Osteoblast (primary cell): ENCODE measurements around the gene ZNF576. TPM values are rescaled to one million over a fixed set of nuclear protein-coding genes. Genes with fewer than 3 reads are reported as not detected.

Experiments
- DNase-seq: peaks from one replicate; pipeline ENCODE4 v3.0.0; 2011; ENCODE audit warnings: low spot score, mixed read lengths; ENCODE audit not compliant: insufficient read length; ENCODE audit errors: missing footprints
- H2AFZ ChIP-seq: 2 replicates; pipeline ENCODE4 v1.6.0; 2011; ENCODE audit warnings: mild to moderate bottlenecking, low read length
- H3K27ac ChIP-seq: 2 replicates; pipeline ENCODE4 v1.5.1; 2011; ENCODE audit warnings: mild to moderate bottlenecking, low read depth, low read length, moderate library complexity
- H3K27me3 ChIP-seq: 2 replicates; pipeline ENCODE4 v1.6.0; 2012; ENCODE audit warnings: mild to moderate bottlenecking, control low read depth, inconsistent platforms, low read length, moderate library complexity; ENCODE audit not compliant: insufficient read depth
- H3K36me3 ChIP-seq: 2 replicates; pipeline ENCODE4 v1.5.1; 2011; ENCODE audit warnings: mild to moderate bottlenecking, low read length, control low read depth, moderate library complexity; ENCODE audit not compliant: insufficient read depth
- H3K4me1 ChIP-seq: 2 replicates; pipeline ENCODE4 v1.5.1; 2011; ENCODE audit warnings: mild to moderate bottlenecking, low read length, control low read depth, moderate library complexity; ENCODE audit not compliant: insufficient read depth
- H3K4me2 ChIP-seq: 2 replicates; pipeline ENCODE4 v1.6.0; 2011; ENCODE audit warnings: mild to moderate bottlenecking, low read length; ENCODE audit not compliant: insufficient read depth
- H3K4me3 ChIP-seq: fragments of 200-600 bp; sonication (generic); 3 replicates; pipeline ENCODE4 v1.5.1; 2012; ENCODE audit warnings: mild to moderate bottlenecking, low read length, inconsistent platforms; ENCODE audit not compliant: insufficient read depth
- H3K79me2 ChIP-seq: 2 replicates; pipeline ENCODE4 v1.6.0; 2012; ENCODE audit warnings: mild to moderate bottlenecking, low read length, control low read depth, inconsistent platforms; ENCODE audit not compliant: insufficient read depth
- H3K9me3 ChIP-seq: 2 replicates; pipeline ENCODE4 v1.5.1; 2011; ENCODE audit warnings: low read depth, low read length, control low read depth
- H4K20me1 ChIP-seq: 2 replicates; pipeline ENCODE4 v1.6.0; 2012; ENCODE audit warnings: mild to moderate bottlenecking, low read length, control low read depth; ENCODE audit not compliant: insufficient read depth
- CTCF ChIP-seq: IDR thresholded peaks from 2 replicates; pipeline ENCODE4 v1.5.1; 2011; ENCODE audit warnings: mild to moderate bottlenecking, low read depth, low read length, moderate library complexity; ENCODE audit errors: extremely low read depth
- total RNA-seq: library from RNA; depleted of rRNA; stranded (reverse); fragments of >200 nt; gene quantifications from 2 replicates; pipeline ENCODE4 v1.2.3, GENCODE V29; 2012

The ZNF576 gene
- total RNA-seq, 1 donor = 9.4 TPM

DNA sequence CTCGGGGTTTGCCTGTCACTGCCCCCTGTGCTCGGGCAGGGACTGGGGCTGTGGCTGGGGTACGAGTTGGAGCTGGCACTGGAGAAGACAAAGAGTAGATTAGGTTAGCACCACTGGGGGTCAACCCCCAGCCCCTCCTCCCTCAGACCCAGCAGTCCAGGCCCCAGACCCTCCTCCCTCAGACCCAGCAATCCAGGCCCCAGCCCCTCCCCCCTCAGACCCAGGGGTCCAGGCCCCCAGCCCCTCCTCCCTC lies 44.3 kb upstream of the ZNF576 start:
- Histone ChIP-seq H3K4me2 (no peak overlapping the region), H3K27me3 (no peaks in the 10 kb centered on the region), H2AFZ (no peak overlapping the region), H3K36me3 (peaks cover 41% of the 10 kb centered on the region), H3K4me1 (no peaks in the 10 kb centered on the region), H3K4me3 (no peak overlapping the region), H3K9me3 (no peaks in the 10 kb centered on the region), H3K79me2 (peaks cover 8% of the 10 kb centered on the region), H4K20me1 (peaks cover 3% of the 10 kb centered on the region), H3K27ac (no peak overlapping the region)
- TF ChIP-seq CTCF = no peak
- DNase-seq = peak; percentile 70

- Histone ChIP-seq H3K4me2 (no peak overlapping the region), H3K4me3 (no peak overlapping the region), H2AFZ (no peak overlapping the region), H3K79me2 (peaks cover 8% of the 10 kb centered on the region), H4K20me1 (peaks cover 3% of the 10 kb centered on the region), H3K36me3 (peaks cover 41% of the 10 kb centered on the region), H3K9me3 (no peaks in the 10 kb centered on the region), H3K4me1 (peaks cover 5% of the 10 kb centered on the region), H3K27me3 (no peaks in the 10 kb centered on the region), H3K27ac (no peak overlapping the region)
- no peak for TF ChIP-seq CTCF
- peak; percentile 49 for DNase-seq
Measured at GRCh38 chr19:43552616-43553015, 43.8 kb upstream of the ZNF576 start.

GRCh38 chr19:43553656-43554055 lies 42.7 kb upstream of the ZNF576 start:
- Histone ChIP-seq H3K79me2 (peaks cover 8% of the 10 kb centered on the region), H3K4me1 (peaks cover 7% of the 10 kb centered on the region), H3K4me3 (no peak overlapping the region), H2AFZ (no peak overlapping the region), H3K27me3 (no peaks in the 10 kb centered on the region), H3K9me3 (no peaks in the 10 kb centered on the region), H3K36me3 (peaks cover 40% of the 10 kb centered on the region), H3K27ac (no peak overlapping the region), H4K20me1 (peaks cover 3% of the 10 kb centered on the region), H3K4me2 (no peak overlapping the region)
- TF ChIP-seq CTCF = no peak
- DNase-seq = peak; percentile 72

GRCh38 chr19:43554317-43554895 lies 42.0 kb upstream of the ZNF576 start:
- Histone ChIP-seq H3K4me1 (peaks cover 7% of the 10 kb centered on the region), H3K4me3 (no peak overlapping the region), H3K79me2 (peaks cover 8% of the 10 kb centered on the region), H2AFZ (no peak overlapping the region), H3K27me3 (no peaks in the 10 kb centered on the region), H4K20me1 (peaks cover 3% of the 10 kb centered on the region), H3K36me3 (peaks cover 38% of the 10 kb centered on the region), H3K27ac (peak overlapping the region; percentile 11), H3K9me3 (no peaks in the 10 kb centered on the region), H3K4me2 (no peak overlapping the region)
- TF ChIP-seq CTCF = no peak
- peak; percentile 59 for DNase-seq
